ENCODE measurements around the gene PPP1R36.
"Not testable (repeated sequence)": the region's sequence is repeated elsewhere in the genome, so short reads cannot be mapped to it uniquely, and the experiment has no call there.

The PPP1R36 gene

GRCh38 chr14:64563696-64564095 is 13.9 kb downstream of the PPP1R36 start:
- TF ChIP-seq EZH2phosphoT487 (conservative IDR thresholded peaks at IDR 0.05; ENCODE audit: low read length) = no peak
- TF ChIP-seq CTCF (IDR thresholded peaks at IDR 0.05; ENCODE audit: insufficient read depth, low read length, poor library complexity, severe bottlenecking) = no peak
- H3K79me2 ChIP-seq (ENCODE audit: insufficient read depth, low read length) = no peaks in the 10 kb centered on the region
- H3K4me2 ChIP-seq (ENCODE audit: low read depth, low read length, poor library complexity, severe bottlenecking) = no peak overlapping the region
- H3K27me3 ChIP-seq (ENCODE audit: low read length) = no peaks in the 10 kb centered on the region
- no peaks in the 10 kb centered on the region for H3K36me3 ChIP-seq (ENCODE audit: low read length)
- H3K27ac ChIP-seq (ENCODE audit: low read depth, low read length) = no peak overlapping the region
- no peaks in the 10 kb centered on the region for H4K20me1 ChIP-seq (ENCODE audit: low read depth, low read length)
- H3K9me3 ChIP-seq (ENCODE audit: insufficient read depth, low read length) = no peaks in the 10 kb centered on the region
- H3K4me3 ChIP-seq (ENCODE audit: insufficient read depth, low read length, poor library complexity, severe bottlenecking) = no peak overlapping the region
- H2AFZ ChIP-seq (ENCODE audit: low read depth, low read length, severe bottlenecking) = no peak overlapping the region
- H3F3A ChIP-seq (ENCODE audit: insufficient read depth) = no peaks in the 10 kb centered on the region
- no peak overlapping the region for H3K9ac ChIP-seq (ENCODE audit: low read length)
- H3K9me2 ChIP-seq (replicated peaks; ENCODE audit: insufficient read depth, low read length) = no peaks in the 10 kb centered on the region

- H3F3A ChIP-seq (ENCODE audit: insufficient read depth) = no peaks in the 10 kb centered on the region
- no peak overlapping the region for H2AFZ ChIP-seq (ENCODE audit: low read depth, low read length, severe bottlenecking)
- TF ChIP-seq EZH2phosphoT487 (conservative IDR thresholded peaks at IDR 0.05; ENCODE audit: low read length) = no peak
- H3K36me3 ChIP-seq (ENCODE audit: low read length) = no peaks in the 10 kb centered on the region
- H3K4me3 ChIP-seq (ENCODE audit: insufficient read depth, low read length, poor library complexity, severe bottlenecking) = no peak overlapping the region
- H3K9me3 ChIP-seq (ENCODE audit: insufficient read depth, low read length) = no peaks in the 10 kb centered on the region
- no peaks in the 10 kb centered on the region for H3K27me3 ChIP-seq (ENCODE audit: low read length)
- H3K9ac ChIP-seq (ENCODE audit: low read length) = no peak overlapping the region
- no peak overlapping the region for H3K4me2 ChIP-seq (ENCODE audit: low read depth, low read length, poor library complexity, severe bottlenecking)
- no peaks in the 10 kb centered on the region for H3K9me2 ChIP-seq (replicated peaks; ENCODE audit: insufficient read depth, low read length)
- no peaks in the 10 kb centered on the region for H3K79me2 ChIP-seq (ENCODE audit: insufficient read depth, low read length)
- no peak overlapping the region for H3K27ac ChIP-seq (ENCODE audit: low read depth, low read length)
- no peaks in the 10 kb centered on the region for H4K20me1 ChIP-seq (ENCODE audit: low read depth, low read length)
Observed at GRCh38 chr14:64566651-64567122, 16.9 kb downstream of the PPP1R36 start.

GRCh38 chr14:64569138-64569631 is 19.4 kb downstream of the PPP1R36 start:
- H2AFZ ChIP-seq (ENCODE audit: low read depth, low read length, severe bottlenecking) = no peak overlapping the region
- H3K27me3 ChIP-seq (ENCODE audit: low read length) = no peaks in the 10 kb centered on the region
- no peak overlapping the region for H3K9ac ChIP-seq (ENCODE audit: low read length)
- no peaks in the 10 kb centered on the region for H3K9me3 ChIP-seq (ENCODE audit: insufficient read depth, low read length)
- no peak overlapping the region for H3K27ac ChIP-seq (ENCODE audit: low read depth, low read length)
- H3K79me2 ChIP-seq (ENCODE audit: insufficient read depth, low read length) = no peaks in the 10 kb centered on the region
- H4K20me1 ChIP-seq (ENCODE audit: low read depth, low read length) = no peaks in the 10 kb centered on the region
- no peaks in the 10 kb centered on the region for H3K36me3 ChIP-seq (ENCODE audit: low read length)
- no peak for TF ChIP-seq CTCF (IDR thresholded peaks at IDR 0.05; ENCODE audit: insufficient read depth, low read length, poor library complexity, severe bottlenecking)
- TF ChIP-seq EZH2phosphoT487 (conservative IDR thresholded peaks at IDR 0.05; ENCODE audit: low read length) = no peak
- H3F3A ChIP-seq (ENCODE audit: insufficient read depth) = no peaks in the 10 kb centered on the region
- no peaks in the 10 kb centered on the region for H3K9me2 ChIP-seq (replicated peaks; ENCODE audit: insufficient read depth, low read length)
- H3K4me3 ChIP-seq (ENCODE audit: insufficient read depth, low read length, poor library complexity, severe bottlenecking) = no peak overlapping the region
- H3K4me2 ChIP-seq (ENCODE audit: low read depth, low read length, poor library complexity, severe bottlenecking) = no peak overlapping the region

- H4K20me1 ChIP-seq (ENCODE audit: low read depth, low read length); H2AFZ ChIP-seq (ENCODE audit: low read depth, low read length, severe bottlenecking); H3K4me2 ChIP-seq (ENCODE audit: low read depth, low read length, poor library complexity, severe bottlenecking); H3K27ac ChIP-seq (ENCODE audit: low read depth, low read length); H3K9me2 ChIP-seq (replicated peaks; ENCODE audit: insufficient read depth, low read length); H3F3A ChIP-seq (ENCODE audit: insufficient read depth); H3K27me3 ChIP-seq (ENCODE audit: low read length); H3K9me3 ChIP-seq (ENCODE audit: insufficient read depth, low read length); H3K4me3 ChIP-seq (ENCODE audit: insufficient read depth, low read length, poor library complexity, severe bottlenecking); H3K9ac ChIP-seq (ENCODE audit: low read length); H3K36me3 ChIP-seq (ENCODE audit: low read length); H3K79me2 ChIP-seq (ENCODE audit: insufficient read depth, low read length): not testable (repeated sequence)
Observed at GRCh38 chr14:64569646-64570045, 19.9 kb downstream of the PPP1R36 start.
